PC-9 (cell line): Measurements from ENCODE around the gene SMIM36.

Experiments used
- CTCF ChIP-seq: fragments of 200-600 bp; sonication (generic); conservative IDR thresholded peaks from 2 replicates; pipeline ENCODE4 v1.6.1; 2017; ENCODE audit warnings: mixed run types, antibody characterized with exemption, mild to moderate bottlenecking, moderate library complexity
- EZH2 ChIP-seq: fragments of 200-600 bp; sonication (generic); IDR thresholded peaks from 2 replicates; pipeline ENCODE4 v1.8.0; 2017; ENCODE audit warnings: antibody characterized with exemption, low read depth

GRCh38 chr17:55424893-55425540, 86.2 kb downstream of the SMIM36 start:
- TF ChIP-seq CTCF: no peak
- TF ChIP-seq EZH2: no peak
